Kidney (tissue), 14 donors: ENCODE measurements around the gene CDK15. TPM values are rescaled to one million over a fixed set of nuclear protein-coding genes. Genes with fewer than 3 reads are reported as not detected.
A peak's percentile ranks its signal among the peaks of the same experiment; 100 is the strongest.

Source experiments
- DNase-seq, 5 donors: peaks; one replicate each; pipeline ENCODE4 v3.0.0-alpha.2; 2013 to 2020
- FAIRE-seq: peaks from 2 replicates; lab custom pipeline; 2012; peaks lifted over from hg19 to GRCh38; lab: Jason Lieb, UNC
- H3K27ac ChIP-seq, 2 donors: one replicate each; pipeline ENCODE4 v1.7.0; 2013; ENCODE audit warnings: low read depth in 2 of 2, low read length in 2 of 2, inconsistent platforms in 1 of 2
- H3K27me3 ChIP-seq: one replicate; pipeline ENCODE4 v1.7.1; 2013; ENCODE audit warnings: low read length, inconsistent platforms; ENCODE audit not compliant: control insufficient read depth, insufficient read depth
- H3K36me3 ChIP-seq, 3 donors: one replicate each; pipeline versions ENCODE4 v1.7.0 to v1.7.1; 2013; ENCODE audit warnings: low read length in 3 of 3, control low read depth in 1 of 3, inconsistent platforms in 1 of 3; ENCODE audit not compliant: insufficient read depth in 3 of 3, control insufficient read depth in 2 of 3
- H3K4me1 ChIP-seq, 3 donors: one replicate each; pipeline versions ENCODE4 v1.7.0 to v1.7.1; 2013; ENCODE audit warnings: low read length in 3 of 3, inconsistent platforms in 1 of 3, low read depth in 1 of 3; ENCODE audit not compliant: control insufficient read depth in 2 of 3, insufficient read depth in 2 of 3
- H3K4me3 ChIP-seq, 3 donors: one replicate each; pipeline versions ENCODE4 v1.7.0 to v1.8.1; 2013; ENCODE audit warnings: low read length in 3 of 3, control low read depth in 1 of 3, inconsistent platforms in 1 of 3
- H3K9ac ChIP-seq, 3 donors: one replicate each; pipeline versions ENCODE4 v1.7.0 to v1.7.1; 2013; ENCODE audit warnings: low read length in 3 of 3, control low read depth in 1 of 3, inconsistent platforms in 1 of 3
- H3K9me3 ChIP-seq, 3 donors: one replicate each; pipeline versions ENCODE4 v1.7.0 to v1.7.1; 2013; ENCODE audit warnings: low read length in 3 of 3, control low read depth in 1 of 3, inconsistent platforms in 1 of 3; ENCODE audit not compliant: control insufficient read depth in 2 of 3, insufficient read depth in 1 of 3
- intact Hi-C: fragments of 100-400 bp; cut with DNase I; formaldehyde crosslinking; loops from one replicate; pipeline ENCODE4 v1.11.1; 2022
- polyA plus RNA-seq: library from polyadenylated mRNA; stranded (reverse); fragments of 350-450 nt; fragmentation: Illumina TruSeq; extraction: RNeasy Lipid Tissue Mini Kit (QIAGEN cat#74804); gene quantifications from one replicate; pipeline ENCODE4 v1.2.3, GENCODE V29; 2014; ENCODE audit warnings: low read depth, low replicate concordance; ENCODE audit not compliant: insufficient read depth
- total RNA-seq: library from RNA; stranded (reverse); fragmentation: NEBNext Ultra II Directional; extraction: Animal tissue kit (Norgen Biotek cat#: 25700); gene quantifications from one replicate; pipeline ENCODE4 v1.2.1, GENCODE V29; 2021
- TF ChIP-seq, protein P1 (sequence below): IDR thresholded peaks from 3 replicates; pipeline ENCODE4 v1.5.1; 2012; ENCODE audit warnings: mild to moderate bottlenecking, moderate library complexity, borderline replicate concordance; ENCODE audit not compliant: insufficient read depth; ENCODE audit errors: extremely low read depth
- donor health status: control.
- donor health status: control.
- donor health status: control.
- donor health status: control.
- donor health status: control.
- donor health status: DM: yes; HTN: yes; CAD: no.
- donor health status: Normal renal cell carcinoma (clear cell type).

The CDK15 gene
- total and polyA plus RNA-seq, 2 donors from 2014 or later: 0.11 to 2.7 TPM

DNA sequence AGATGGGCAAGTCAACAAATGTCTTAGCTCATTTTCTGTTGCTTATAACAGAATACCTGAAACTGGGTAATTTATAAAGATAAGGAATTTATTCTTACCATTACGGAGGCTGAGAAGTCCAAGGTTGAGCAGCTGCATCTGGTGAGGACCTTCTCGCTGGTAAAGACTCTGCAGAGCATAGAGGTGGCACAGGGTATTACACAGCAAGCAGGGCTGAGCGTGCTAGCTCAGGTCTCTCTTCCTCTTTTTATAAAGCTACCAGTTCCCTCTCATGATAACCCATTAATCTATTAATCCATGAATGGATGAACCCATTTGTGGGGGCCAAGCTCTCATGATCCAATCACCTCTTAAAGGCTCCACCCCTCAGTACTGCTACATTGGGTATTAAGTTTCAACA lies 109.1 kb downstream of the CDK15 start:
- Histone ChIP-seq H3K9me3 (no peaks in the 10 kb centered on the region), H3K4me3 (no peak overlapping the region), H3K27me3 (no peaks in the 10 kb centered on the region), H3K36me3 (no peaks in the 10 kb centered on the region), H3K9ac (no peak overlapping the region), H3K4me1 (no peaks in the 10 kb centered on the region), H3K27ac (no peak overlapping the region)
- FAIRE-seq (no peak), DNase-seq (no peak)
- intact Hi-C loops: no loop called here
- TF ChIP-seq, protein P1, sequence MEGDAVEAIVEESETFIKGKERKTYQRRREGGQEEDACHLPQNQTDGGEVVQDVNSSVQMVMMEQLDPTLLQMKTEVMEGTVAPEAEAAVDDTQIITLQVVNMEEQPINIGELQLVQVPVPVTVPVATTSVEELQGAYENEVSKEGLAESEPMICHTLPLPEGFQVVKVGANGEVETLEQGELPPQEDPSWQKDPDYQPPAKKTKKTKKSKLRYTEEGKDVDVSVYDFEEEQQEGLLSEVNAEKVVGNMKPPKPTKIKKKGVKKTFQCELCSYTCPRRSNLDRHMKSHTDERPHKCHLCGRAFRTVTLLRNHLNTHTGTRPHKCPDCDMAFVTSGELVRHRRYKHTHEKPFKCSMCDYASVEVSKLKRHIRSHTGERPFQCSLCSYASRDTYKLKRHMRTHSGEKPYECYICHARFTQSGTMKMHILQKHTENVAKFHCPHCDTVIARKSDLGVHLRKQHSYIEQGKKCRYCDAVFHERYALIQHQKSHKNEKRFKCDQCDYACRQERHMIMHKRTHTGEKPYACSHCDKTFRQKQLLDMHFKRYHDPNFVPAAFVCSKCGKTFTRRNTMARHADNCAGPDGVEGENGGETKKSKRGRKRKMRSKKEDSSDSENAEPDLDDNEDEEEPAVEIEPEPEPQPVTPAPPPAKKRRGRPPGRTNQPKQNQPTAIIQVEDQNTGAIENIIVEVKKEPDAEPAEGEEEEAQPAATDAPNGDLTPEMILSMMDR: no peak

DNA sequence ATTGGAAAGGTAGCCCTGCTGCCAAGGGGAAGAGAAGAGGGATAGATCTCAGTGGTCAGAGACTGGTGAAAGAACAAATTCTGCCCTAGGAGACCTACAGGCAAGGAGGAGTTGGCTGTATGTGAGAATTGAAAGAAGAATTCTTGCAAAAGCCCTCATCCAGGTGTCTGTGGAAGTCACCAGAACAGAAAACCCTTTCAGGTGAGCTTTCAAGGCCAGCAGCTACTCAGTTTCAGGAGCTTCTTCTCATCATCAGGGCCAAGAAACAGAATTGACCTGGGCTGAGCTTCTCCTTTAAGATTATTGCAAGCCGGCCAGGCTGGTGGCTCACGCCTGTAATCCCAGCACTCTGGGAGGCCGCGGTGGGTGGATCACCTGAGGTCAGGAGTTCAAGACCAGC lies 110.2 kb downstream of the CDK15 start:
- H3K9me3 ChIP-seq: no peaks in the 10 kb centered on the region
- intact Hi-C loops: no loop called here
- FAIRE-seq: no peak

DNA sequence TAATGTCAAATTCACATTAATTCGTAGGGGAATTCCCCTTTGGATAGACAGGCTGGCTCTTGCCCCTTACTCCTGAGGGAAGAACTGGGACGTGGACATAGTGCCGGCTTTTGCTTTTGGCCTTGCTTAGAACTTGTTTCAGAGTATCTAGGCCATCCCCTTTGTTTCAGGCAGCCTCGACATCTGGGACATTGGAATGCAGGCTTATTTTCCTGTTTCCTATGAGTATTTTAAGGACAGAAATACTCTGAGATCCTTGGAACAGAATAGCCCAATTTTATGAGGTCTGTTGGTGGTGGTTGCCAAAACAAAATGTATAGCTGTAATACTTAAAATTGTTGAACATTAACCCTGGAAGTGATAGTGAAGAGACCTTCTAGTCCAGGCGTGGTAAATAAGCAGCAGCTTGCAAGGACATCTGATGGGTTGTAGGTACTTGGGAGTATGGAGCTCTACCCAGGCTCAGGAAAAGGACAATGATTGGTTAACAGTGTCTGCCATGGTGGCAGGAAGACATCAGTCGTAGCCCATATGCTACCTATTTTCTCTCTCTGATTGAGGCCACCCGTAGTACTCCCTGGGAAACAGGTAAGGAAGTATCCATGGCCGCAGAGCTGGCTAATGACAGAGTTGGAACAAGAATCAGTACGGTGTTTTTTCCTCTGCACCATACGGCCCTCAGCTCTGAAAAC lies 112.4 kb downstream of the CDK15 start:
- Histone ChIP-seq H3K4me3 (no peak overlapping the region), H3K9me3 (no peaks in the 10 kb centered on the region), H3K4me1 (no peaks in the 10 kb centered on the region), H3K9ac (no peak overlapping the region), H3K27ac (no peak overlapping the region), H3K27me3 (no peaks in the 10 kb centered on the region), H3K36me3 (no peaks in the 10 kb centered on the region)
- intact Hi-C loops: no loop called here
- no peak for FAIRE-seq
- DNase-seq: peak in 1 of 5 donors; percentile 39
- TF ChIP-seq, protein P1: no peak

More for the DNA sequence above, 110.2 kb downstream of the CDK15 start:
- Histone ChIP-seq H3K27me3 (no peaks in the 10 kb centered on the region), H3K9ac (no peak overlapping the region), H3K4me3 (no peak overlapping the region), H3K36me3 (no peaks in the 10 kb centered on the region), H3K4me1 (no peaks in the 10 kb centered on the region), H3K27ac (no peak overlapping the region)
- no peak for DNase-seq
- TF ChIP-seq, protein P1: no peak

DNA sequence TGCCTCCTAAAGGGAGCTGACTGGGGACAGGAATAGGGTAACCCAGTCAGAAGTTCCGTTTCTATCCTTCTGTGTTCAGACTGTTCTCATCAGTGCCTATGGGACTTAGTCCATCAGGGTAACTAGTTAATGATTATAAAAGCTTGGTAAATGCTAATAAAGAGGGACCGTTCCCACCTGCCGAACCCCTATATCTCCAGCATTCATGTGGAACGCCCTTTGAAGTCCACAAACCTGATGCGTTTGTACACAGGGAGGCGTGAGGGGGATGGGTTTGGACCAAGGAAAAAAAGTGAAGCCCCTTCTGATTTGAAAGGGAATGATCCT lies 112.9 kb downstream of the CDK15 start:
- no peak for FAIRE-seq
- no peak for DNase-seq
- no peak overlapping the region for H3K27ac ChIP-seq

More for the DNA sequence above, 112.9 kb downstream of the CDK15 start:
- TF ChIP-seq, protein P1: no peak
- no peaks in the 10 kb centered on the region for H3K4me1 ChIP-seq
- no peak overlapping the region for H3K9ac ChIP-seq
- H3K4me3 ChIP-seq: no peak overlapping the region
- H3K9me3 ChIP-seq: no peaks in the 10 kb centered on the region
- intact Hi-C loops: no loop called here
- no peaks in the 10 kb centered on the region for H3K36me3 ChIP-seq
- no peaks in the 10 kb centered on the region for H3K27me3 ChIP-seq
